GM06990 (cell line): ENCODE measurements around the gene ANP32B.

Source experiments
- DNase-seq: peaks from one replicate; pipeline ENCODE4 v3.0.0-alpha.2; 2011; ENCODE audit not compliant: insufficient read length; ENCODE audit errors: extremely low read depth
- H3K27me3 ChIP-seq: replicated peaks from 2 replicates; pipeline ENCODE4 v1.6.0; 2011; ENCODE audit warnings: low read length; ENCODE audit not compliant: control insufficient read depth, insufficient read depth
- H3K36me3 ChIP-seq: 2 replicates; pipeline ENCODE4 v1.5.1; 2011; ENCODE audit warnings: low read length; ENCODE audit not compliant: control insufficient read depth, insufficient read depth
- H3K4me3 ChIP-seq: replicated peaks from 2 replicates; pipeline ENCODE4 v1.5.1; 2011; ENCODE audit warnings: low read depth, mild to moderate bottlenecking, control low read depth, low read length
- TF ChIP-seq, protein P1 (sequence below): IDR thresholded peaks from 2 replicates; pipeline ENCODE4 v1.5.1; 2011; ENCODE audit warnings: low read length, control low read depth, mild to moderate bottlenecking, inconsistent platforms; ENCODE audit not compliant: insufficient read depth, poor library complexity, severe bottlenecking

ANP32B gene

DNA sequence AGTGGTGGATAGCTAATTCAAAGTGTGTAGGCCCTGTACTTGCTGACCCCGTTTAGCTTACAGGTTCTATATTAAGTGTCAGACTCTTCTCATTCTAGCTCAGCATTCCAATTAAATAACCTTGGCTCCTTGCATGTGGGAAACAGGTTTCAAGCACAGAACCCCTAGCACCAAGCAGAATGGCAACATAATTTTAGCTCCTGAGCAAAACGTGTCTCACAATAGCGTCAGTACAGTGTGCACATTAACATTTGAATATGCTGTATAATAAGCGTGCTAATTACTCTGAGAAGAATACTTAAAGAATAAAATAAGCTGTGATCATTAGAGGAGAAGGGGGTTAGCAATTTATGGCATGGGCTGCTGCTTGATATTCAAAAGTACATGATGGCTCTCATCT is 21.0 kb upstream of the ANP32B start:
- TF ChIP-seq, protein P1, sequence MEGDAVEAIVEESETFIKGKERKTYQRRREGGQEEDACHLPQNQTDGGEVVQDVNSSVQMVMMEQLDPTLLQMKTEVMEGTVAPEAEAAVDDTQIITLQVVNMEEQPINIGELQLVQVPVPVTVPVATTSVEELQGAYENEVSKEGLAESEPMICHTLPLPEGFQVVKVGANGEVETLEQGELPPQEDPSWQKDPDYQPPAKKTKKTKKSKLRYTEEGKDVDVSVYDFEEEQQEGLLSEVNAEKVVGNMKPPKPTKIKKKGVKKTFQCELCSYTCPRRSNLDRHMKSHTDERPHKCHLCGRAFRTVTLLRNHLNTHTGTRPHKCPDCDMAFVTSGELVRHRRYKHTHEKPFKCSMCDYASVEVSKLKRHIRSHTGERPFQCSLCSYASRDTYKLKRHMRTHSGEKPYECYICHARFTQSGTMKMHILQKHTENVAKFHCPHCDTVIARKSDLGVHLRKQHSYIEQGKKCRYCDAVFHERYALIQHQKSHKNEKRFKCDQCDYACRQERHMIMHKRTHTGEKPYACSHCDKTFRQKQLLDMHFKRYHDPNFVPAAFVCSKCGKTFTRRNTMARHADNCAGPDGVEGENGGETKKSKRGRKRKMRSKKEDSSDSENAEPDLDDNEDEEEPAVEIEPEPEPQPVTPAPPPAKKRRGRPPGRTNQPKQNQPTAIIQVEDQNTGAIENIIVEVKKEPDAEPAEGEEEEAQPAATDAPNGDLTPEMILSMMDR, result no peak

GRCh38 chr9:97962575-97962974 is 20.6 kb upstream of the ANP32B start:
- no peaks in the 10 kb centered on the region for H3K27me3 ChIP-seq
- TF ChIP-seq, protein P1, result no peak

More for the DNA sequence above, 21.0 kb upstream of the ANP32B start:
- Histone ChIP-seq H3K27me3 (no peaks in the 10 kb centered on the region), H3K4me3 (no peak overlapping the region), H3K36me3 (no peaks in the 10 kb centered on the region)
- no peak for DNase-seq

GRCh38 chr9:97963232-97963631 is 19.9 kb upstream of the ANP32B start:
- no peak for DNase-seq
- TF ChIP-seq, protein P1, result no peak
- no peaks in the 10 kb centered on the region for H3K27me3 ChIP-seq
- H3K4me3 ChIP-seq, result no peak overlapping the region
- no peaks in the 10 kb centered on the region for H3K36me3 ChIP-seq

More at GRCh38 chr9:97962575-97962974, 20.6 kb upstream of the ANP32B start:
- Histone ChIP-seq H3K36me3 (no peaks in the 10 kb centered on the region), H3K4me3 (no peak overlapping the region)
- DNase-seq, result no peak

DNA sequence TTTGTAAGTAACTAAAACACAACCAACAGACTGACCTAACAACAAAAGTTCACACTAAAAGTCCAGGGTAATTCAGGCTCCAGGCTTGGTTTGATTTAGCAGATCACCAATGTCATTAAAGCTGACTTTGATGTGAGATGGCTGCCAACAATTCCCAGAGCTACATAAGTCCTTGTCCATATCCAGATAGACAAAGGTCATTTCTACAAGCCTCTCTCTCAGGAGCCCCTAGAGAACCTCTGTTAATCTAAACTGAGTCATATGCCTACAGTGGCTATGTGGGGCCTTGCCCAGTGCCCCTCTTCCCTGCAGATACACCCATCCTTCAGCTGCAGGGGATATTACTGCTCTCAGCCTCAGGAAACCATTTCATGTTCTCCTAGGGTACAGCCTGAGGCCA is 18.2 kb upstream of the ANP32B start:
- H3K36me3 ChIP-seq, result no peaks in the 10 kb centered on the region
- TF ChIP-seq, protein P1, result no peak
- H3K27me3 ChIP-seq, result no peaks in the 10 kb centered on the region
- no peak for DNase-seq
- H3K4me3 ChIP-seq, result no peak overlapping the region

GRCh38 chr9:97966493-97966892 is 16.6 kb upstream of the ANP32B start:
- DNase-seq, result no peak
- TF ChIP-seq, protein P1, result no peak
- no peaks in the 10 kb centered on the region for H3K36me3 ChIP-seq
- H3K4me3 ChIP-seq, result no peak overlapping the region
- H3K27me3 ChIP-seq, result no peaks in the 10 kb centered on the region

DNA sequence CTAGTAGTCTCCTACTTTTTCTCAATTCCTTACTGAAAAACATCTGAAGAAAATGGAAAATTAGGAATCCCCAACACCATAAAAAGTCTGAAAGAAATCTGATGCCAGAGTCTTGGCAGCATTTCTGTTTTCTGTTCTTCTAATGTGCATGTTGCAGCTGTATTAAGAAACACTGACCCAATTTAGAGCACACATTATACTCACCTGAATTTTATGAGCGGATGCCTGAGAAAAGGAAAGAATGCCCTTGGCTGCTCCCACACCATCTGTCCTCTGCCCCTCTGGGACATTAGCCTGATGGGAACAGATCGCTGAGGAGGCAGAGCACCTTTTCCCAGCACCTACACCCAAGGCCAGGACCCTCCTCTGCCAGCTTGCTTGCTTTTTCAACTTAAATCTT is 14.1 kb upstream of the ANP32B start:
- no peak for DNase-seq
- H3K4me3 ChIP-seq, result no peak overlapping the region
- no peaks in the 10 kb centered on the region for H3K27me3 ChIP-seq
- no peaks in the 10 kb centered on the region for H3K36me3 ChIP-seq
- TF ChIP-seq, protein P1, result no peak
